Neuronal stem cell (in vitro differentiated cells): ENCODE measurements around the gene TNIK.

Source experiments
- DNase-seq: peaks from one replicate; pipeline ENCODE4 v3.0.0-alpha.2; 2013; ENCODE audit warnings: low spot score
- H2AFZ ChIP-seq: one replicate; pipeline ENCODE4 v1.6.1; 2013; ENCODE audit warnings: mild to moderate bottlenecking, low read length, inconsistent platforms
- H2AK5ac ChIP-seq: 2 replicates; pipeline ENCODE4 v1.6.1; 2013; ENCODE audit warnings: low read depth, mild to moderate bottlenecking, inconsistent platforms, low read length, moderate library complexity, mixed read lengths
- H2BK120ac ChIP-seq: 2 replicates; pipeline ENCODE4 v1.6.1; 2013; ENCODE audit warnings: low read depth, mild to moderate bottlenecking, inconsistent platforms, low read length, moderate library complexity, mixed read lengths
- H2BK12ac ChIP-seq: one replicate; pipeline ENCODE4 v1.6.1; 2013; ENCODE audit warnings: low read length, inconsistent platforms
- H2BK15ac ChIP-seq: 2 replicates; pipeline ENCODE4 v1.6.1; 2013; ENCODE audit warnings: mild to moderate bottlenecking, low read length, inconsistent platforms, mixed read lengths
- H2BK5ac ChIP-seq: one replicate; pipeline ENCODE4 v1.6.1; 2013; ENCODE audit warnings: inconsistent platforms, mild to moderate bottlenecking, low read length, moderate library complexity
- H3K14ac ChIP-seq: one replicate; pipeline ENCODE4 v1.6.1; 2013; ENCODE audit warnings: low read length, inconsistent platforms
- H3K18ac ChIP-seq: 2 replicates; pipeline ENCODE4 v1.6.1; 2013; ENCODE audit warnings: low read length, inconsistent platforms
- H3K23ac ChIP-seq: 2 replicates; pipeline ENCODE4 v1.6.1; 2013; ENCODE audit warnings: low read depth, mild to moderate bottlenecking, mixed read lengths, low read length, inconsistent platforms; ENCODE audit not compliant: poor library complexity
- H3K27ac ChIP-seq: replicated peaks from 3 replicates; pipeline ENCODE4 v1.5.1; 2013; ENCODE audit warnings: low read length, inconsistent platforms
- H3K27me3 ChIP-seq, 3 experiments: 2 replicates each; pipeline ENCODE4 v1.6.1; 2013; ENCODE audit warnings: low read length in 3 of 3, mild to moderate bottlenecking in 2 of 3, inconsistent platforms in 1 of 3, low read depth in 1 of 3, mixed read lengths in 1 of 3, moderate library complexity in 1 of 3; ENCODE audit not compliant: control insufficient read depth in 3 of 3, insufficient read depth in 3 of 3
- H3K36me3 ChIP-seq, 2 donors: replicated peaks in 1 of 2; 2 replicates each; pipeline ENCODE4 v1.6.1; 2013; ENCODE audit warnings: low read length in 2 of 2; ENCODE audit not compliant: control insufficient read depth in 2 of 2, insufficient read depth in 2 of 2
- H3K4ac ChIP-seq: 2 replicates; pipeline ENCODE4 v1.6.1; 2013; ENCODE audit warnings: inconsistent platforms, mild to moderate bottlenecking, low read length, moderate library complexity
- H3K4me1 ChIP-seq, 2 donors: 1 replicate in 1 of 2; 2 replicates in 1 of 2; pipeline ENCODE4 v1.6.1; 2013; ENCODE audit warnings: low read length in 2 of 2, low read depth in 1 of 2; ENCODE audit not compliant: control insufficient read depth in 2 of 2, insufficient read depth in 1 of 2
- H3K4me2 ChIP-seq: one replicate; pipeline ENCODE4 v1.6.1; 2013; ENCODE audit warnings: mild to moderate bottlenecking, low read length, inconsistent platforms; ENCODE audit not compliant: insufficient read depth, poor library complexity, severe bottlenecking
- H3K4me3 ChIP-seq, 2 donors: 2 replicates each; pipeline ENCODE4 v1.5.1; 2013; ENCODE audit warnings: low read length in 2 of 2, mild to moderate bottlenecking in 2 of 2, inconsistent platforms in 1 of 2, moderate library complexity in 1 of 2
- H3K79me1 ChIP-seq: one replicate; pipeline ENCODE4 v1.6.1; 2013; ENCODE audit warnings: low read depth, mild to moderate bottlenecking, inconsistent platforms, low read length, moderate library complexity
- H3K9ac ChIP-seq: one replicate; pipeline ENCODE4 v1.6.1; 2013; ENCODE audit warnings: mild to moderate bottlenecking, low read depth, low read length, inconsistent platforms; ENCODE audit not compliant: poor library complexity
- H3K9me3 ChIP-seq, 2 donors: replicated peaks in 1 of 2; 2 replicates each; pipeline versions ENCODE3 to v1.6.1; 2013; ENCODE audit warnings: low read length in 2 of 2, mild to moderate bottlenecking in 2 of 2, inconsistent platforms in 1 of 2, low read depth in 1 of 2, mixed read lengths in 1 of 2, moderate library complexity in 1 of 2; ENCODE audit not compliant: control insufficient read depth in 2 of 2, insufficient read depth in 1 of 2
- H4K8ac ChIP-seq: one replicate; pipeline ENCODE4 v1.6.1; 2013; ENCODE audit warnings: low read depth, mild to moderate bottlenecking, inconsistent platforms, low read length, moderate library complexity
- H4K91ac ChIP-seq: one replicate; pipeline ENCODE4 v1.6.1; 2013; ENCODE audit warnings: low read length, low read depth, mild to moderate bottlenecking, inconsistent platforms; ENCODE audit not compliant: poor library complexity
- WGBS, 2 donors: extraction: QIAGEN DNeasy Blood & Tissue Kit; methylation state at CpG; one replicate each; pipeline ENCODE4 v1.1.7; 2013; ENCODE audit warnings: missing lambda C conversion rate in 2 of 2, mixed read lengths in 1 of 2; ENCODE audit not compliant: insufficient read length in 2 of 2, insufficient replicate concordance in 1 of 2; ENCODE audit errors: extremely low coverage in 2 of 2; 5-methylcytosine and 5-hydroxymethylcytosine counted together

TNIK gene

DNA sequence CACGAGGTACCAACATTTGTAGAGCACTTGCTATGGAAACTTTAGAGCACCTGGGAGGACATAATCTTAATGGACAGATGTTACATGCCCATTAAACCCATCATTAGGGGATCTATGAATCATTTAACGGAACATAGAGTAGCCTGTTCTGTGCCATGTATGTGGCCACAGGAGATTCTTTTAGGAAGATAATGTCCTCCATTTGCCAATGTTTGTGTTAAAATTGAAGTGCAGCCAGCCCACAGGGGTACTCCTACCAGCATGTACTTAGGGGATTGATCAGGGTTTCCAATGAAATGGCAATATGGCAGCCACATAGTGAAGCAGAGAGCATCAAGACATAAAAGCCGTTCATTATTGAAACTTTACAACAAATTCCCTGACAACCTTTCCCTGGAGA lies 70.7 kb downstream of the TNIK start:
- H3K27me3 ChIP-seq: no peaks in the 10 kb centered on the region
- no CpG with 5 or more reads among the region's 3 CpGs for WGBS, 2 donors
- peaks cover 13 to 24% of the 10 kb centered on the region in 2 donors for H3K4me1 ChIP-seq
- H3K23ac ChIP-seq: no peak overlapping the region
- H3K9ac ChIP-seq: no peak overlapping the region
- H3K4me3 ChIP-seq: no peak overlapping the region
- H2BK5ac ChIP-seq: no peak overlapping the region
- no peak overlapping the region for H4K8ac ChIP-seq
- no peak overlapping the region for H3K27ac ChIP-seq
- H3K14ac ChIP-seq: no peak overlapping the region
- H2AK5ac ChIP-seq: no peak overlapping the region
- H3K4ac ChIP-seq: no peak overlapping the region
- no peak overlapping the region for H3K4me2 ChIP-seq
- no peak overlapping the region for H2BK120ac ChIP-seq
- no peak overlapping the region for H2BK15ac ChIP-seq
- H2BK12ac ChIP-seq: no peak overlapping the region
- H2AFZ ChIP-seq: no peak overlapping the region
- H3K9me3 ChIP-seq: peaks cover 2 to 14% of the 10 kb centered on the region in 2 donors
- no peak for DNase-seq
- H4K91ac ChIP-seq: no peak overlapping the region
- no peaks in the 10 kb centered on the region for H3K36me3 ChIP-seq
- H3K79me1 ChIP-seq: no peaks in the 10 kb centered on the region
- H3K18ac ChIP-seq: no peak overlapping the region

- no peaks in the 10 kb centered on the region for H3K27me3 ChIP-seq
- H3K4ac ChIP-seq: no peak overlapping the region
- no peaks in the 10 kb centered on the region for H3K36me3 ChIP-seq
- H2BK5ac ChIP-seq: no peak overlapping the region
- no peak overlapping the region for H2BK15ac ChIP-seq
- no peak overlapping the region for H2AK5ac ChIP-seq
- no peak overlapping the region for H2AFZ ChIP-seq
- H4K91ac ChIP-seq: no peak overlapping the region
- peaks cover 2 to 14% of the 10 kb centered on the region in 2 donors for H3K9me3 ChIP-seq
- H2BK120ac ChIP-seq: no peak overlapping the region
- peaks cover 21 to 32% of the 10 kb centered on the region in 2 donors for H3K4me1 ChIP-seq
- no peak overlapping the region for H3K23ac ChIP-seq
- no peak overlapping the region for H3K18ac ChIP-seq
- WGBS, 2 donors: no CpG with 5 or more reads among the region's 1 CpG
- H3K9ac ChIP-seq: no peak overlapping the region
- no peak overlapping the region for H2BK12ac ChIP-seq
- H3K4me3 ChIP-seq: no peak overlapping the region
- H3K14ac ChIP-seq: no peak overlapping the region
- no peak overlapping the region for H4K8ac ChIP-seq
- H3K4me2 ChIP-seq: no peak overlapping the region
- H3K27ac ChIP-seq: no peak overlapping the region
- no peak for DNase-seq
- no peaks in the 10 kb centered on the region for H3K79me1 ChIP-seq
Measured at GRCh38 chr3:171388527-171388926, 71.7 kb downstream of the TNIK start.

DNA sequence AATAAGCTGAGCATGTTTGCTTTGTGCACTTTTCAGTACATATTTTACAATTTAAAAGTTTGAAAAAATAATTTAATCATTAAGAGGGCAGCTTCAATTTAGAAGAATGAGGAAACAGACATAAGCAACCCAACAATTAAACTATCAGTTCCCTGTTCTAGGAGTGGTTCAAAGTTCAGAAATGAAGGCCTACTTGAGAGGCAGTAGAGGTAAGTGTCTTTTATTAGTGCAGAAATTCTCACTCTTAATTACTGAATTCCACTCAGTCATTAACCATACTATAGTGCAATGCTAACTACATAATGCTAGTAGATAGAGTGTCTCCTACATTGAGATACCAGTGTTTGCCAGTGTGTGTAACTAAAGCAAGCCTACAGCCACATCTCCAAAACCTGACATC lies 73.1 kb downstream of the TNIK start:
- DNase-seq: no peak
- no peak overlapping the region for H3K9ac ChIP-seq
- H3K4me3 ChIP-seq: no peak overlapping the region
- H2AFZ ChIP-seq: no peak overlapping the region
- no peak overlapping the region for H4K91ac ChIP-seq
- H3K14ac ChIP-seq: no peak overlapping the region
- no peak overlapping the region for H3K18ac ChIP-seq
- no peak overlapping the region for H3K4ac ChIP-seq
- H3K23ac ChIP-seq: no peak overlapping the region
- H3K9me3 ChIP-seq: peaks cover 2 to 14% of the 10 kb centered on the region in 2 donors
- H4K8ac ChIP-seq: no peak overlapping the region
- no peaks in the 10 kb centered on the region for H3K36me3 ChIP-seq
- H2BK120ac ChIP-seq: no peak overlapping the region
- H3K79me1 ChIP-seq: no peaks in the 10 kb centered on the region
- H3K4me1 ChIP-seq: peaks cover 20 to 37% of the 10 kb centered on the region in 2 donors
- H2AK5ac ChIP-seq: no peak overlapping the region
- no peak overlapping the region for H2BK5ac ChIP-seq
- H3K27me3 ChIP-seq: no peaks in the 10 kb centered on the region
- H3K27ac ChIP-seq: no peak overlapping the region
- no peak overlapping the region for H2BK12ac ChIP-seq
- no peak overlapping the region for H2BK15ac ChIP-seq
- no peak overlapping the region for H3K4me2 ChIP-seq

GRCh38 chr3:171385086-171385485 lies 75.1 kb downstream of the TNIK start:
- H2BK12ac ChIP-seq: no peak overlapping the region
- no peak overlapping the region for H3K4me2 ChIP-seq
- H3K14ac ChIP-seq: no peak overlapping the region
- H3K27me3 ChIP-seq: peaks cover 0 to 2% (median 0%) of the 10 kb centered on the region in 3 experiments
- peaks cover 20 to 39% of the 10 kb centered on the region in 2 donors for H3K4me1 ChIP-seq
- H2BK5ac ChIP-seq: no peak overlapping the region
- peak overlapping the region; percentile 86 for H3K18ac ChIP-seq
- WGBS, 2 donors: no CpG with 5 or more reads among the region's 5 CpGs
- H3K9me3 ChIP-seq: no peaks in the 10 kb centered on the region
- H3K27ac ChIP-seq: no peak overlapping the region
- no peaks in the 10 kb centered on the region for H3K79me1 ChIP-seq
- no peak overlapping the region for H3K9ac ChIP-seq
- H3K23ac ChIP-seq: no peak overlapping the region
- no peak overlapping the region for H4K8ac ChIP-seq
- no peak overlapping the region for H2AFZ ChIP-seq
- DNase-seq: no peak
- no peak overlapping the region for H3K4ac ChIP-seq
- H2AK5ac ChIP-seq: no peak overlapping the region
- H2BK15ac ChIP-seq: no peak overlapping the region
- no peak overlapping the region for H4K91ac ChIP-seq
- H3K36me3 ChIP-seq: no peaks in the 10 kb centered on the region
- no peak overlapping the region for H2BK120ac ChIP-seq
- H3K4me3 ChIP-seq: no peak overlapping the region
